HG03457 (cell line): ENCODE measurements around the gene UGT1A10.

Experiments used
- ATAC-seq: cut with Tn5 transposase; IDR thresholded peaks from one replicate; pipeline ENCODE4 v1.9.1; 2021; ENCODE audit warnings: moderate number of reproducible peaks; ENCODE audit not compliant: unreplicated experiment

Gene UGT1A10

GRCh38 chr2:233768076-233768475, 131.8 kb downstream of the UGT1A10 start:
- ATAC-seq: no peak

GRCh38 chr2:233769260-233769659, 133.0 kb downstream of the UGT1A10 start:
- ATAC-seq: no peak

GRCh38 chr2:233772153-233772552, 135.9 kb downstream of the UGT1A10 start:
- ATAC-seq: no peak

GRCh38 chr2:233772583-233772982, 136.3 kb downstream of the UGT1A10 start:
- no peak for ATAC-seq

GRCh38 chr2:233773854-233774253, 137.6 kb downstream of the UGT1A10 start:
- no peak for ATAC-seq

GRCh38 chr2:233775414-233775813, 139.2 kb downstream of the UGT1A10 start:
- no peak for ATAC-seq

- no peak for ATAC-seq
Observed at GRCh38 chr2:233778030-233778429, 141.8 kb downstream of the UGT1A10 start, which contains the start of gene MROH2A. TSS of gene MROH2A (plus strand) at chr2:233778330. CDS start at chr2:233779359, 1,029 bp downstream.

- ATAC-seq: no peak
Observed at GRCh38 chr2:233779722-233780121, 143.5 kb downstream of the UGT1A10 start.

GRCh38 chr2:233780771-233781170, 144.5 kb downstream of the UGT1A10 start:
- no peak for ATAC-seq

- ATAC-seq: no peak
Observed at GRCh38 chr2:233789554-233789953, 153.3 kb downstream of the UGT1A10 start.

- ATAC-seq: no peak
Observed at GRCh38 chr2:233791151-233791882, 155.1 kb downstream of the UGT1A10 start.

- ATAC-seq: no peak
Observed at GRCh38 chr2:233791883-233792329, 155.7 kb downstream of the UGT1A10 start.

- no peak for ATAC-seq
Observed at GRCh38 chr2:233792720-233793119, 156.5 kb downstream of the UGT1A10 start.

- ATAC-seq: no peak
Observed at GRCh38 chr2:233793465-233794127, 157.3 kb downstream of the UGT1A10 start.

- no peak for ATAC-seq
Observed at GRCh38 chr2:233794128-233794658, 157.9 kb downstream of the UGT1A10 start.

GRCh38 chr2:233795735-233796171, 159.5 kb downstream of the UGT1A10 start:
- no peak for ATAC-seq

- no peak for ATAC-seq
Observed at GRCh38 chr2:233796254-233796653, 160.0 kb downstream of the UGT1A10 start.

- ATAC-seq: no peak
Observed at GRCh38 chr2:233798335-233799086, 162.3 kb downstream of the UGT1A10 start.

- ATAC-seq: no peak
Observed at GRCh38 chr2:233799087-233799665, 162.9 kb downstream of the UGT1A10 start.

- ATAC-seq: no peak
Observed at GRCh38 chr2:233799716-233800115, 163.5 kb downstream of the UGT1A10 start.

- ATAC-seq: no peak
Observed at GRCh38 chr2:233800208-233800607, 164.0 kb downstream of the UGT1A10 start.
